HFFc6 (cell line): ENCODE data around the gene MYBPHL. TPM values are rescaled to one million over a fixed set of nuclear protein-coding genes. Genes with fewer than 3 reads are reported as not detected.
A peak's percentile ranks its signal among the peaks of the same experiment; 100 is the strongest.

Source experiments
- DNase-seq: peaks from one replicate; pipeline ENCODE4 v3.0.0-alpha.2; 2018
- H3K27ac Mint-ChIP-seq: 2 replicates; pipeline ENCODE4 v1.8.0; 2020; ENCODE audit warnings: mild to moderate bottlenecking, mixed read lengths
- H3K27me3 Mint-ChIP-seq: 2 replicates; pipeline ENCODE4 v1.8.0; 2021; ENCODE audit warnings: mild to moderate bottlenecking, moderate library complexity, mixed read lengths; ENCODE audit not compliant: insufficient read depth
- H3K36me3 Mint-ChIP-seq: 2 replicates; pipeline ENCODE4 v1.8.0; 2021; ENCODE audit warnings: low read depth, mixed read lengths
- H3K4me1 Mint-ChIP-seq: 2 replicates; pipeline ENCODE4 v1.8.0; 2020; ENCODE audit warnings: low read depth, mixed read lengths
- H3K4me3 Mint-ChIP-seq: 2 replicates; pipeline ENCODE4 v1.8.0; 2020; ENCODE audit warnings: mild to moderate bottlenecking, moderate library complexity, mixed read lengths
- H3K9me3 Mint-ChIP-seq: 2 replicates; pipeline ENCODE4 v1.8.0; 2020; ENCODE audit warnings: mild to moderate bottlenecking, mixed read lengths
- total RNA-seq, 6 experiments: library from RNA; stranded (reverse); fragmentation: NEBNext Ultra II Directional; extraction: Animal tissue kit (Norgen Biotek cat#: 25700); gene quantifications; 2 replicates in 1 of 6; 3 replicates in 5 of 6; pipeline ENCODE4 v1.2.3, GENCODE V29; 2021
- TF ChIP-seq, protein P1 (sequence below): fragments of 200-600 bp; sonication (generic); IDR thresholded peaks from 2 replicates; pipeline ENCODE4 v1.5.0; 2021; ENCODE audit warnings: antibody characterized with exemption, mild to moderate bottlenecking

MYBPHL gene
- total RNA-seq, 6 experiments from 2014 or later: not detected

DNA sequence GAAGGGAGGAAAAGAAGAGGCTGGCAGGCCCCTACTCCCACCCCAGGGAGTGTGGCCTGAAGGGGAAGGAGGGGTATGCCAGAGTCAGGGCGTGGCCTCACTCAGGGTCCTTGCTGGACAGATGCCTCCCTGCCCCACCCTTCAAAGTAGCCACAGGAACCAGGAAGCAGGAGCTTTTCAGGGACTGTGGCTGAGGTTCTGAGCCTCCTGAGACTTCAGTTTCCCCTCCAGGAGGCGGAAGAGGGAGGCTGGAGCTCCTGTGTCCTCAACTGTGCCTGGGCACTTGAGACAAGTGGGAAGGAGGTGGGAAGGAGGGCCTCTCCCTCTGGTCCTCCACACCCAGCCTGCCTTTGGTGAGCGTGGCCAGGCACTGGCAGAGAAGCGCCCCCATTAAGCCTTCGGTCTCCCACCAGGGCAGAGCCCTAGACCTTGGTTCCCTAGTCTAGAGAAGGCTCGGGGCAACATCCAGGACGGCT, 52.2 kb downstream of the MYBPHL start:
- H3K4me3 Mint-ChIP-seq: no peak overlapping the region
- H3K4me1 Mint-ChIP-seq: peaks cover 15% of the 10 kb centered on the region
- no peaks in the 10 kb centered on the region for H3K36me3 Mint-ChIP-seq
- DNase-seq: no peak
- no peak overlapping the region for H3K27ac Mint-ChIP-seq
- TF ChIP-seq, protein P1, sequence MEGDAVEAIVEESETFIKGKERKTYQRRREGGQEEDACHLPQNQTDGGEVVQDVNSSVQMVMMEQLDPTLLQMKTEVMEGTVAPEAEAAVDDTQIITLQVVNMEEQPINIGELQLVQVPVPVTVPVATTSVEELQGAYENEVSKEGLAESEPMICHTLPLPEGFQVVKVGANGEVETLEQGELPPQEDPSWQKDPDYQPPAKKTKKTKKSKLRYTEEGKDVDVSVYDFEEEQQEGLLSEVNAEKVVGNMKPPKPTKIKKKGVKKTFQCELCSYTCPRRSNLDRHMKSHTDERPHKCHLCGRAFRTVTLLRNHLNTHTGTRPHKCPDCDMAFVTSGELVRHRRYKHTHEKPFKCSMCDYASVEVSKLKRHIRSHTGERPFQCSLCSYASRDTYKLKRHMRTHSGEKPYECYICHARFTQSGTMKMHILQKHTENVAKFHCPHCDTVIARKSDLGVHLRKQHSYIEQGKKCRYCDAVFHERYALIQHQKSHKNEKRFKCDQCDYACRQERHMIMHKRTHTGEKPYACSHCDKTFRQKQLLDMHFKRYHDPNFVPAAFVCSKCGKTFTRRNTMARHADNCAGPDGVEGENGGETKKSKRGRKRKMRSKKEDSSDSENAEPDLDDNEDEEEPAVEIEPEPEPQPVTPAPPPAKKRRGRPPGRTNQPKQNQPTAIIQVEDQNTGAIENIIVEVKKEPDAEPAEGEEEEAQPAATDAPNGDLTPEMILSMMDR: no peak
- H3K9me3 Mint-ChIP-seq: no peaks in the 10 kb centered on the region
- H3K27me3 Mint-ChIP-seq: no peaks in the 10 kb centered on the region; the same call in 1 of the 2 replicates

DNA sequence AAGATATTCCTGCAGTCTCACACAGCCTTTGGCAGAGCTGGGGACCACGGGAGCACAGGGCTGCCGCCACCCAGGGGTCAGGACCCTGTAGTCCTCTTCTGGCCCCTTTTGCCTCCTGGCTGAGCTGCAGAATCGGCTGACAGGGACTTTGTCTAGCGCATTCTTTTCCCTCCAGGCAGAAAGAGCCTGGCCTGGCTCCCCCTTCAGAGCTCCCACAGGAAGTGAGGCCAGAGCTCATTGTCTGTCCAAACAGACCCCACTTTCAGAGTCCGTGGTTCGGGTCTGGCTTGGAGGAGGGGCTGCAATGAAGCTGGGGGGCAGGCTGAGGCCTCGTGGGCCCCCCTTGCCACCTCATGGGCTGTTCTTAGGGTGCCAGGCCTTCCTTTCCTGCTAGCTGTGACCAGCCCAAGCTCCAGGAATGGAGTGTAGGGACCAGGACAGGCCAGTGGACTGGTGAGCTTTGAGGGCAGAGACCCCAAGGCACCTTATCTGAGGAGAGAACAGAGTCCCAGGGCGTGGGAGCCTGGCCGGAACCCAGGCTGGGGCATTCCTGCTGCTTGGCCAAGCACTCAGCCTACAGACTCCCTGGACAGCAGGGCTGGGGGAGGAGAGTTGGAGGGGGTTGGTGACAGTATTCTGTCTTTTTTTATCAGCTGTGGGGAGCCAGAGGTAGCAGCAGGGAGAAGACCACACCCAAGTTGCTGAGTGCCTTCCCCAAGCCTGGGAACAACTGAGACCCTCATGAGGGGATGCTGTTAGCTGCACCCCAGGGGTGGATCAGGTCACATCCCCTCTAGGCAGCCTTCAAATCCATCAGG, 52.8 kb downstream of the MYBPHL start:
- Mint-ChIP-seq H3K27me3 (no peaks in the 10 kb centered on the region; the same call in 1 of the 2 replicates), H3K27ac (peak overlapping the region; percentile 43; the same call in 1 of the 2 replicates), H3K4me3 (no peak overlapping the region), H3K4me1 (peaks cover 18% of the 10 kb centered on the region), H3K9me3 (no peaks in the 10 kb centered on the region), H3K36me3 (no peaks in the 10 kb centered on the region)
- TF ChIP-seq, protein P1: no peak
- DNase-seq: no peak

DNA sequence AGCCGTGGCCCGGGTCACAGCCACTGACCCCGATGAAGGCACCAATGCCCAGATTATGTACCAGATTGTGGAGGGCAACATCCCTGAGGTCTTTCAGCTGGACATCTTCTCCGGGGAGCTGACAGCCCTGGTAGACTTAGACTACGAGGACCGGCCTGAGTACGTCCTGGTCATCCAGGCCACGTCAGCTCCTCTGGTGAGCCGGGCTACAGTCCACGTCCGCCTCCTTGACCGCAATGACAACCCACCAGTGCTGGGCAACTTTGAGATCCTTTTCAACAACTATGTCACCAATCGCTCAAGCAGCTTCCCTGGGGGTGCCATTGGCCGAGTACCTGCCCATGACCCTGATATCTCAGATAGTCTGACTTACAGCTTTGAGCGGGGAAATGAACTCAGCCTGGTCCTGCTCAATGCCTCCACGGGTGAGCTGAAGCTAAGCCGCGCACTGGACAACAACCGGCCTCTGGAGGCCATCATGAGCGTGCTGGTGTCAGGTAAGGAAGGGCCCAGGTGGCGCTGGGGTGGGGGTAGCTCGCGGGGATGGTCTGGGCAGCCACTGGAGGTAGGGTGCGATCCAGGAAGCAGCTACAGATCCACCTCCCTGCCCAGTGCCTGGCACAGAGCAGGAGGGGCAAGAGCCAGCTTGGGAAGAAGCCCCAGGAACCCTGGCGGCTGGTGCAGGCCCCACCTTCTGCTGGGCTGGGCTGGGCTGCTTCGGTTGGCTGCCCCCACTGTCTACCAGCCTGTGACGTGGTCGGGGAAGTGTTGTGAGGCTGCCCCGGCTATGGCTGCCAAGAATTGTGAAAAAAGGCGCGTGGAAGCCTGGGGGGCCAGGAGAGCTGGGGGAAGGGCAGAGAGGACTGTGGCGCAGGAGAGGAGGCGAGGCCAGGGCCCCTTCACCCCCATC, 53.7 kb downstream of the MYBPHL start:
- no peak overlapping the region for H3K4me3 Mint-ChIP-seq
- no peaks in the 10 kb centered on the region for H3K36me3 Mint-ChIP-seq
- no peaks in the 10 kb centered on the region for H3K9me3 Mint-ChIP-seq
- H3K27me3 Mint-ChIP-seq: no peaks in the 10 kb centered on the region; the same call in 1 of the 2 replicates
- no peak for DNase-seq
- peaks cover 19% of the 10 kb centered on the region for H3K4me1 Mint-ChIP-seq
- peak overlapping the region; percentile 43; the same call in 1 of the 2 replicates for H3K27ac Mint-ChIP-seq
- TF ChIP-seq, protein P1: no peak

DNA sequence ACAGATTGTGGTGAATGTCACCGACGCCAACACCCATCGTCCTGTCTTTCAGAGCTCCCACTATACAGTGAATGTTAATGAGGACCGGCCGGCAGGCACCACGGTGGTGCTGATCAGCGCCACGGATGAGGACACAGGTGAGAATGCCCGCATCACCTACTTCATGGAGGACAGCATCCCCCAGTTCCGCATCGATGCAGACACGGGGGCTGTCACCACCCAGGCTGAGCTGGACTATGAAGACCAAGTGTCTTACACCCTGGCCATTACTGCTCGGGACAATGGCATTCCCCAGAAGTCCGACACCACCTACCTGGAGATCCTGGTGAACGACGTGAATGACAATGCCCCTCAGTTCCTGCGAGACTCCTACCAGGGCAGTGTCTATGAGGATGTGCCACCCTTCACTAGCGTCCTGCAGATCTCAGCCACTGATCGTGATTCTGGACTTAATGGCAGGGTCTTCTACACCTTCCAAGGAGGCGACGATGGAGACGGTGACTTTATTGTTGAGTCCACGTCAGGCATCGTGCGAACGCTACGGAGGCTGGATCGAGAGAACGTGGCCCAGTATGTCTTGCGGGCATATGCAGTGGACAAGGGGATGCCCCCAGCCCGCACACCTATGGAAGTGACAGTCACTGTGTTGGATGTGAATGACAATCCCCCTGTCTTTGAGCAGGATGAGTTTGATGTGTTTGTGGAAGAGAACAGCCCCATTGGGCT, 54.5 kb downstream of the MYBPHL start:
- no peaks in the 10 kb centered on the region; the same call in 1 of the 2 replicates for H3K27me3 Mint-ChIP-seq
- DNase-seq: no peak
- peaks cover 13% of the 10 kb centered on the region for H3K4me1 Mint-ChIP-seq
- H3K27ac Mint-ChIP-seq: no peak overlapping the region
- H3K9me3 Mint-ChIP-seq: no peaks in the 10 kb centered on the region
- no peak overlapping the region for H3K4me3 Mint-ChIP-seq
- no peaks in the 10 kb centered on the region for H3K36me3 Mint-ChIP-seq
- TF ChIP-seq, protein P1: no peak
